ENCODE results near the gene SRPK3.

Gene SRPK3

GRCh38 chrX:153784325-153784967 lies 3.6 kb downstream of the SRPK3 start:
- no peak for DNase-seq (ENCODE audit: low spot score)

DNA sequence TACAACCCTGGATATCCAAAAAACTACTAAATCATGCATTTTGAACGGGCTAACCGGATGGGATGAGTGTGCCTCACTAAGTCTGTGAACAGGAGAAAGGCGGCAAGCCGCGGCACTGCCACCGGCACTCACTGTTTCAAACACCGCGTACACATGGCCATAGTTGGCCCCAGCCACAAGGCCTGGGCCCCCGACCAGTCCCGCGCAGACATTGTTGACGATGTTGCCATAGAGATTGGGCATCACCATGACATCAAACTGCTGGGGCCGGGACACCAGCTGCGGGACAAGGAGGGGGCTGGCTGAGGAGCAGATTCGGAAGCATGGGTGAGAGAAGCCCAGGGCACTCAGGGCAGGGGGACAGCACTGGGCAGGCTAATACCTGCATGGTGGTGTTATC lies 5.8 kb downstream of the SRPK3 start:
- no peak for DNase-seq (ENCODE audit: low spot score)

DNA sequence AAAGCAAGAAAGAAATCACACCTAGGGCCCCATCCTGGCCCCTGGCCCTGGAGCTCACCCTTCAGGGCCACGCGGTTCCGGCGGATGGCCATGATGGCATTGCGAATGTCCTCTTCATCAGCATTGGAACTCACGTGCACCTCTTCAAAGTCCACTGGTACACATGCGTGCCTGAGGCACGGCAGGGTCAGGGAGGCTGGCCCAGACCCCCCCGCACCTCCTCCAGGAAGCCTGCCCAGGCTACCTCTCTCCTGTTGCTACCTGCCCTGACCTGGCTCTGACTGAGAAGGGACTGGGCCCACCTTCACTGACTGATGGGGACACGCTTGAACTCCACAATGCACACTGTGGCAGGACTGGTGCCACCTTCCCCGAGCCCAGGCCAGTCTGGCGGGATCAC lies 8.8 kb downstream of the SRPK3 start:
- DNase-seq (ENCODE audit: low spot score) = no peak

- DNase-seq (ENCODE audit: low spot score) = no peak
Observed at GRCh38 chrX:153791104-153791852, 10.4 kb downstream of the SRPK3 start.

GRCh38 chrX:153792368-153792767 lies 11.5 kb downstream of the SRPK3 start:
- DNase-seq (ENCODE audit: low spot score) = no peak

DNA sequence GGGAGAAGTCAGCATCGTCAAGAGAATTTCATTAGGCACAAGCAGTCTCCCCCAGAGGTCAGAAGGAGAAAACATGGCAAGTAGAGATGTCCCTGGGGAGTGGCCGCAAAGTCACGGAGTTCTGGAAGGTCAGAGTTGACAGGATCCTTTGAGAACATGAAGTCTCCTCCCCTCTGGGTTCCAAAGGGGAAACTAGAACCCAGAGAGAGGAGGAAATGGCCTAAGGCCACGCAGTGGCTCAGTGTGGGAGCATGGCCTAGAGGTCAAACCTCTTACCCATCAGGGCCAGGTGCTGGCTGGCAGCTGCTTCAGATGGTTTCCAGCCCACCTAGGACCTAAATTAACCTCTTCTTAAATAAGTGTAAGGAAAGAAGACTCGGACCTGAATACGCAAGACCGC lies 12.4 kb downstream of the SRPK3 start:
- DNase-seq (ENCODE audit: low spot score) = peak; percentile 10

- peak; percentile 98 for DNase-seq (ENCODE audit: low spot score)
Observed at GRCh38 chrX:153794018-153794896, 13.4 kb downstream of the SRPK3 start, which contains the start of the genes IDH3G and SSR4. IDH3G (minus strand) TSS chrX:153794375; CDS start chrX:153794326, 49 bp downstream. SSR4 (plus strand) TSS chrX:153794668; CDS start chrX:153794688, 20 bp downstream.

GRCh38 chrX:153794897-153795816 lies 14.3 kb downstream of the SRPK3 start:
- peak; percentile 24 for DNase-seq (ENCODE audit: low spot score)

DNA sequence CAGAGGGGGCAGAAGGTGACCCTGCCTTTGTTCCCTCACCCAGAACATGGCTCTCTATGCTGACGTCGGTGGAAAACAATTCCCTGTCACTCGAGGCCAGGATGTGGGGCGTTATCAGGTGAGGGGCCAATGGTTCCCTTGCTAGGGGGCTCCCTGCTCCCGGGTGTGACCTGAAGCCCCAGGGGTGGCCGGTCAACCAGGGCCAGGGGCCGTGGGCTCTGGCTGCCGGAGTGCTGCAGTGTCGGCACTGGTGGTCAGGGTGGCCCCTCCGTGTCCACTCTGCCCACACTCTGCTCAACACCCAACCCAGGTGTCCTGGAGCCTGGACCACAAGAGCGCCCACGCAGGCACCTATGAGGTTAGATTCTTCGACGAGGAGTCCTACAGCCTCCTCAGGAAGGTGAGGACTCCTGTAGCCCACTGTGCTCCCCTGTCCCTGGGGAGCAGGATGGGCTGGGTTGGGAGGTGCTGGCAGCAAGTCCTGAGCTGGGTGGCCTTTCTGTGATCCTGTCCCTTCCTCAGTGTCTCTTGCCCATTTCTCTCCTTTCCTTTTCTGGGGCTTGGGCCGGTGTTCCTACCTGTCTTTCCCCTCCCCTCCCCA lies 16.7 kb downstream of the SRPK3 start:
- no peak for DNase-seq (ENCODE audit: low spot score)

- no peak for DNase-seq (ENCODE audit: low spot score)
Observed at GRCh38 chrX:153799326-153799725, 18.5 kb downstream of the SRPK3 start.

GRCh38 chrX:153800177-153800722 lies 19.4 kb downstream of the SRPK3 start:
- DNase-seq (ENCODE audit: low spot score) = no peak

GRCh38 chrX:153800746-153801145 lies 19.9 kb downstream of the SRPK3 start:
- no peak for DNase-seq (ENCODE audit: low spot score)

DNA sequence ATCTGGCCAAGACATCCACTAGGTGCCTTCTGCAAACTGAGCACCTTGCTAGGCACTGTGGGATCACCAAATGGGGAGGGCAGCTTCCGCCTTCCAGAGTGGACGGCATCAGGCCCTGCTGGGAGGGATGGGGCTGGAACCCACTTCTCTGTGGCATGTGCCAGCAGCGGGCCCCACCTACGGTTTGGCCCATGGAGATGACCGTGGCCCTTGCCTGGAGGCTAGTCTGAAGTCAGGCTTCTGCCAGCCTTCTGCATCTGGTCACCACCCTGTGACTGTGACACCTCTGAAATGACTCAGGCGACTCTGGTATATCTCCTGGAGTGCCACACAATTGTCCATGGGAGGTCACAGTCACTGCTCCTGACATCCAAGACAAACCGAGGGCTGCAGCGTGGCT lies 20.8 kb downstream of the SRPK3 start:
- DNase-seq (ENCODE audit: low spot score) = no peak

DNA sequence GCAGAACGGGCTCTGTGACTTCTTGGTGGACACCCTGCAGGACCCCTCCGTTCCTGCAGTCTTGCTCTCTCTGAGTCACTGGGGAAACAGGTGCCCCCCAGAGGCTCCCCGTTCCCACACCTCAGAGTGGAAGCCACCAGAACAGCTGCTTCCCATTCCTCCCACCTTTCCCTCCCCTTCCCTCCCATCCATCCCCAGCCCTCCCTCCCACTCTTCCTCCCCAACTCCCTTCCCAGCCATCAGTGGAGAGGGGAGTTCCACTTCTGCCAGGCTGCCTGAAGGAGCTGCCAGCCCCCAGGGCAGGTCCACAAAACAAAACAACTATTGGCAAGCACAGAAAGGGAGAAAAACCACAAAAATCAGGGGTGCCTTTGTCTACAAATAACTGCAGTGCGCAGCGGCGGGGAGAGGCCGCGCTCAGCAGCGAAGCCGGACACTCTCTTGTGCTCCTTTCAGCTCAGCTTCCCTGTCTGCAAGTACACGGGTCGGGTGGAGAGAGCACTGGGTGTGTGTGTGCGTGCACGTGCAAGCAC lies 21.7 kb downstream of the SRPK3 start:
- DNase-seq (ENCODE audit: low spot score) = no peak

DNA sequence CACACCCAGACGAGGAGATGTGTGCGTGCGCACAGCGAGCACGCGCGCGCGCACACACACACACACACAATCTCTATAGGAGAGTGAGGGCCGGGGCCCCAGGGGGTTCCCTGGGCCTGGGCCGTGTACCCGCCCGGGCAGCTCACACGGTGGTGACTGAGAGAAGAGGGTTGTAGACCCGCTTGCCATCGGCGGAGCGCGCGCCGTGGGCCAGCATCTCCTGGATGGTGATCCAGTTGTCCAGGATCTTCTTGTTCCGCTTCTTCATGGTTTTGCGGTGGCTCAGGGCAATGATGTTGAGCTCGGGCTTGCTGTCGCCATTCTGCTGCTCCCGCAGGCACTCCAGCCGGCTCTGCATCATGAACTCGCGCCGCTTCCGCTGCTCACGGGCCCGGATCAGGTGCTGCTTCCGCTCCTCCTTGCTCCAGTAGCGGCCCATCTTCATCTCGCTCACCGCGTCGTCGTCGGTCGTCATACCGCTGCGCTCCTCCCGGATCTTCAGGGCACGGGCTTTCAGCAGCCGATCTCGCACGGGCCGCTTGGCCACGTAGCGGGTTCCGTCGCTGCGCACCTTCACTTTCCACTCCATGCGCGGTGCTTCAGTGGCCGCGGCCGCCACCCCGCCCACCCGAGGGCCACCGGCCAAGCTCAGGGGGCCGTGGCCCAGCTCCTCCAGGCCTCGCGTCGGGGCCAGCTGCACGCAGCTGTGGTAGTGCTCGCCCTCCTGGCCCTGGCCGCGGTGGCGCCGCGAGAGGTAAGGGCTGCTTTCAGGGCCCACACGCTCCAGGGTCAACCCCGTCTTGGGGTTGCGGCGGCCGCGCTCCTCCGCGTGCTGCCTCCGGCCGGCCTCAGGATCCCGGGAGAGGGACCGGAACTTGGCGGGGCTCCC lies 22.6 kb downstream of the SRPK3 start:
- DNase-seq (ENCODE audit: low spot score) = no peak

DNA sequence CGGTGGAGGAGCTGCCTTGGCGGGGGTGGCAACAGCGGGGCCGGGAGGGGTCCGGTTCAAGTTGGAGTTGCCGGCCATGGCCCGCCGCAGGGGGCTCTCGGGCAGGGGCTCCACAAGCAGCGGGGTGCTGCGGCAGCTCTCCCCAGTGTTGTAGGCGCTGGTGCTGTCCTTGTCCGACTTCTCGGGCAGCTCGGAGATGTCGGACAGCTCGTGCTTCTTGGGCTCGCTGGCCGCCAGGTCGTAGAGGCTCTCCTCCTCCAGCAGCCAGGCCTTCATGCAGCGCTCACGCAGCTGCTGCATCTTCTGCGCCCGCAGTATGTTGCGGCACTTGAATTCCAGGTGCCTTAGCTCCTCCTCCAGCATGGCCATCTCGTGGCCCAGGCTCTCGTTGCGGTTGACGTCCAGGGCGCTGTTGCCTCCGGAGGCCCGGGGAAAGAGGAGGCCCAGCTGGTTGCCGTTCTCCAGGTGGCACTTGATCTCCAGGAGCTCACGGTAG lies 23.3 kb downstream of the SRPK3 start:
- no peak for DNase-seq (ENCODE audit: low spot score)

DNA sequence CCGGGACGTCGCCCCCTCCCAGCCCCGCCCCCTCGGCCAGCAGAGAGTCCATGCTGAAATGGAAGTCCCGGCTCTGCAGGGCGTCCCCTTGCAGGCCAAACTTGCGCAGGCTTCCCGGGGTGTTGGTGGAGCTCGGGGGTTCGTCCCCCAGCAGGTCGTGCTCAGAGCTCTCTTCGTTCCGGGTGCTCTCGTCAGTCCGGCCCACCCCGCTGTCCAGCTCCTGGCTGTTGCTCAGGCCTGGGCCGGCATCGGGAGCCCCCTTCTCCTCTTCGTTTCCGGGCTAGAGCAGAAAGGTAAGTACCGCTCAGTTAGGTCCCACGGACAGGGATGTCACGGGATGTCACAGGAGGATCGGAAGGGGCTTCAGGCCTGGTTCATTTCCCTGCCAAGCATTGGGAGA lies 23.8 kb downstream of the SRPK3 start:
- no peak for DNase-seq (ENCODE audit: low spot score)

DNA sequence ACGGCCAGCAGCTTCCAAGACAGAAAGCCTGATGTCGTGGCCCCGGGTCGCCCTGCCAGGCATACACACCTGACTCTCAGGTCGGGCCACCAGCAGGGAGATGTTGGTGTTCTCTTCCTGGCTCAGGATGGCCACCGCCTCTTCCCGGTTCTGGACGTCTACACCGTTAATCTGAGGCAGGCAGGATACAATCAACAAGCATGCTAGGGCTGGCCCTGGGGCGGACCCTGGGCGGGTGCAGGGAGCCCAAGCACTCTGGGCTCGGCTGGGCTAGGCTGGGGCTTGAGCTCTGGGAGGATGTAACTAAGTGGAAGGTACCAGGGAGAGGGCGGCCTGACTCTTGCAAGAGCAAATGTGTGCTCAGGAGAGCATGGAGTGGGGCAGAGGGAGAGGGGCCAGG lies 24.6 kb downstream of the SRPK3 start:
- DNase-seq (ENCODE audit: low spot score) = no peak

DNA sequence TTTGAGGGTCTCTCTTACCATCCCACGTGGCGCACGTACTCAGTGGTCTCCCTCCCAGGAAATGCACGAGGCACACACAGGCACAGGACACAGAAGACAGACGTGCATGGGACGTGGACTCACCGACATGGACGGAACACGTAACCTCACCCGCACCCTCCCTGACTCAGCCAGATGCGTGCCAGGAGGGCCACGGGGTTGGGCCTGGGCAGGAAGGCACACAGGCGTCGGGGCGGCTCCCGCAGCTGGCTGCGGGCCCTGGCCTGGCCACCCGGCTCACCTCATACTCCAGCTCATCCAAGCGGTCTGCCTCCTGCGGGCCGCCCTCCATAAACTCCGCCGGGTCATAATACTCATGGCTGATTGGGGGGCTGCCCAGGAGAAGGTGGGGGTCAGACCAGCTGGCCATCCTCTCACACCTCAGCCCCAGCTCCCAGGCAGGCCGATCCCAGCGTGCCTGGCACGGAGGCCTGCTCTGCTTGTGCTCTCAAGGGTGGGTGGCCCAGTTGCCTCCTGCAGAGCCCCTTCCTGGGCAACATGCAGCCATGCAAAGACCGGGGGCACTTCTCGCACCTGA lies 26.2 kb downstream of the SRPK3 start:
- DNase-seq (ENCODE audit: low spot score) = no peak
